HG03135 (cell line): ENCODE measurements around the gene RALGAPB.

Source experiments
- ATAC-seq: cut with Tn5 transposase; IDR thresholded peaks from one replicate; pipeline ENCODE4 v1.9.1; 2021; ENCODE audit warnings: mild to moderate bottlenecking, moderate library complexity; ENCODE audit not compliant: unreplicated experiment

The RALGAPB gene

DNA sequence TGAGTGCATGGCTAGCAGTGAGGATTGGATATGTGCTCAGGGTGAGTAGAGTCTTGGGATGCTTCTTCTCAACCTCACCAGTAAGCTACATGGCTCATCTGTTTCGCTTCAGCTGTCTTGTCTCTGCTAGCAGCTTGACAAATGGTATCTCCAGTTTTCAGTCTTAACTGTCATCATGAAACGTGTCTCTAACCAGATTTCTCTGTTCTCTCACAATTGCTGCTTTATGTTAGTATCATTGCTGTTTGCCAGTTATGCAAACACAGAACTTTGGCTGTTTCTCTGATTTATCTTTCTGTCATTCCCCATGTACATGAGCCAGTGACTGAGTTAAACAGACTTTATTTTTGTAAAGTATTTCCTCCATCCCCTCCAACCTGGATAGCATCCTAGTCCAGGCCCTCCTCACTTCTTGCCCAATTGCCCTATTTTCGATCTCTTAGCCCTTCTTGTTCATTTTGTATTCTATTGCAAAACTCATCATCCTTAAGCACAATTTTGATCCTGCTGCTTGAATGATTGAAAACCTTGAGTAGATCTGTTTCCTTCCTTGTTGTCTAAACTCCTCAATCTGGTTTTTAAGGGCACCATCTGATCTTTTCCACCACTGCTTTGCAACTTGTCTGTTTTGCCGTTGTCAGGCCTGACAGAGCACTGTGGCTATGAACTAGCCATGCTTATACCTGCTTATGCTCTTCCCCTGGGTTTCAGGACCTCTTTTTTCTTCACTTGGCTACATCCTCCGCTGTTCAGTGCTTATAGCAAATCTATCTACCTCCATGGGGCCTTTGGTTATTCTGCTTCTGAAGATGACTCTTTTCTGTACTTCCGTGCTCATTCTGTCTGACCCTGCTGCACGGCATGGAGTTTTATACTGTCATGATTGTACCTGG lies 70.6 kb downstream of the RALGAPB start:
- ATAC-seq, result no peak

DNA sequence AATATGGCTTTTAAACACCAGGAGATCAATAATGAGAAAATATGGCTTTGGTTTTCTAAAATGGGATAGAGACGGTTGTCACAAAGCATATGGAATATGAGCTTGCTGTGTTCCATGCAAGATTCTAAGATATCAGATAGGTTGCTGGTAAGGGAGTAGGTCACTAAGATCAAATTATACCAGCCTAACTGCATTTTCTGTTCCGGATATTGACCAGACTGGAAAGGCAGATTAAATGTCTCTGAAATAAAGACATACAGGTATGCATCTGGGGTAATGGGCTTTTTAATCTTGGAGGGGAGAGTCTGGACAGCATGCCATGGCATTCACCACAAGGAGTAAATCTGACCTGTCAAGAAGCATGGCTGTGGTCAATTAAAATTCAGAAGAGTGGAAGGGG lies 73.1 kb downstream of the RALGAPB start:
- ATAC-seq, result no peak

DNA sequence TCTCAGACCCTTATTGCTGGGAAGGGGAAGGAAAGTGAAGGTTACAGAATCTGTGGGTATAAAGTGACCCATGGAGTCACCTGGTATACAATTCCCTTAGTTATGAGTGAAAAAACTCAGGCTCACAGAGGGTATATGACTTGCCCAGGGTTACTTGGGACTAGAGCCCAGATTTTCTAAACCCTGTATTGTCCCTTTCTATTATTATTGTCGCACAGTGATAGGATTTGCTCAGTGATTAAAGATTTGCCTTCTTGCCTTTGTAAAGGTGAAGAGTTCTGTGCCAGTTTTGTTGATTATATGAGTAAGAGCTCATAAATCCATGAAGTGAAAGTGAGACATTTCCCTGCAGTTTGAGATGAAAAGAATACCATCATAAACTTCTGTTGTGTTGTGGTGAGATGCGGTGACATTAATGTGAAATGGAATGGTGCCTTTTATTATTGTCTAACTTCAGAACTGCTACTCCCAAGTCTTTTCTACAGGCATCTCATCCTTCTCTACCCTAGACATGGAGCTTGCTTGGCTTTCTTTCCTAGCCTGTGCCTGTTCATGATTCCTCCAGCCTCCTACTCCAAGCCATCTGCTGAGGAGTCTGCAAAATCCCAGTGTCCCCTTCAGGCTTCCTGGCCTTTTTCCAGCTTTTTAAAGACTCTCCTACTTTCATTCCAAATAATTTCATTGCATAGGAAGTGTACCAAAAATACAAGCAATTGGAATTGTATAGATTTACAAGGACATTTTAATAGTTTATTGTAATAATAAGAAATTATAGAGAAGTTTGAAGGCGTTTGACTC lies 74.8 kb downstream of the RALGAPB start:
- ATAC-seq, result no peak

DNA sequence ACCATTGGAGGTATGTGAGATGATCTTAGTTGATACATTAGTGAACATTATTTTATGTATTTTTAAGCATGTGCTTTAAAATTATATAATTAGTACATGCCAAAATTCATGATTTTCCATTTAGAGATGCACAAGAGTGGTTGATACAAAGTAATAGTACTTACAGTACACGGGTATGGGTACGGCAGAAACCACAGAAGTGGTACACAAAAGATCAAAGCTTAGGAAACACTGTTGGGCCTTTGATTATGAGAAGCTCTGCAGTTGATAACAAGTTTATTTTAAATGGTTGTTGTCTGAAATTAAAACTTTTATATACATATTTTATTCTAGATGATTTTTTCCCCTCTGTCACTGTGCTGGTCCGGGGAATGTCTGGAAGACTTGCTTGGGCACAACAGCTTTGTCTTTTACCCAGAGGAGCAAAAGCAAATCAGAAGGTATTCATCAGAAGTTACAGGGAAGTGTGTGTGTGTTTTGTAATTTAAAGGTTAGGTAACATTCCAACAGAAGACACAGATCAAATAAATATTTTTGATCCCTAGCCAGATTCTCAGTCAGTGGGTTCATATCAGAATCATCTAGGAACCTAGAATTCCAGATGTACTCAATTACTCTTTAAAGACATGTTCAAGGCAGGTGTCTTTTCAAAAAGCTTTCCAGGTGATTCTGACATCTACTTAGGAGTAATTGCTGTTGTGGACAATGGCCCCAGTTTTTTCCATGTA lies 75.9 kb downstream of the RALGAPB start:
- no peak for ATAC-seq

DNA sequence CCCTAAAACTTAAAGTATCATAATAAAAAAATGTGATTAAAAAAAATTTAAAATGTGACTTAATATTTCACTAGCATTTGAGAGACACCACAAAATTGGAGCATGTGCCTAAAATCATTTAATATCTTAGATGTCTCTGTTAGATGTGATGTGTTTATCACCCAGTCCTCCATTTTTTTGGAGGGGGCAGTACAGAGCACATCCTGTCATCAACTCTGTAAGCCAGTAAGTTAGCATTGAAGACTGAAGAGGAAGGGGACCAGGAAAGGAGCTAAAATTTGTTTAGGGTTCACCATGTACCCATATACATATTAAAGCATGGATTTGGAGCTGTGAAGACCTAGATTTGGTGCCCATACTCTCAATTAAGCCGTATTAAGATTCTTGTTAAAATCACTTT lies 77.6 kb downstream of the RALGAPB start:
- ATAC-seq, result no peak

DNA sequence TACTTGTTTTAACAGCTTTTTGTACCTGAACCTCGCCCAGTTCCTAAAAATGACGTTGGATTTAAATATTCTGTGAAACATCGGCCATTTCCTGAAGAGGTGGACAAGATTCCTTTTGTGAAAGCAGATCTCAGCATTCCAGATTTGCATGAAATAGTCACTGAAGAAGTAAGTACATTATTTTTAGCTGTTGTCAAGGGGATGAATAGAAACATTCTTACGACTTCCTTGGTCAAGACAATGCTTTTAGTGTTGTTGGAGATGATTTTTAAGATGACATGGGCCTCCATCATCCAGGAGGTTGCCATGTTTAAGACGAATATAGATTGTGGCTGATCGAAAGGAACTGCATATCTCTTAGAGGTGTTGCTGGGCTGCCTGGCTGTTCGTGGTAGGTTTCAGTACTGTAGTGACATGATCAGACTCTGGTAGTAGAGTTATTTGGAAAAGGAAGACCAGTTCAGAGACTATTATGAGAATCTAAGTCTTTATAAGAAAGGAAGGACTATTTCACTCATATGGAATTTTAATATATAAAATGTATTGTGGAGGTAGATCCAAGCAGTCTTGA lies 78.5 kb downstream of the RALGAPB start:
- ATAC-seq, result no peak

DNA sequence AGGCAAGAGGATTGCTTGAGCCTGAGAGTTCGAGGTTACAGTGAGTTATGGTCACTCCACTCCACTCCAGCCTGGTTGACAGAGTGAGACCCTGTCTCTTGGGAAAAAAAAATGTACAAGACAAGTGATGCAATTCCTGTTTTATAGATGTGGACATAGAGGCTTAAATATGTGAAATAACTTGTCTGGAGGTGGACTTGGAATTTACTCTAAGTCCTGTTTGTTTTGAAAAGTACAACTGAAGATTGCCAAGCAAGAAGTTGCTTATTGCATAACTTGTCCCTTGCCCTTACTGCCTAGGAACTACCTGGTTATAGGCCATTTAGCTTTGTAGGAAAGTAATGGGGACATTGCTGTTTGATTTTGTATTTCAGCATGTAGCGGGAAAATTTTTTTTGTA lies 82.3 kb downstream of the RALGAPB start:
- ATAC-seq, result no peak

DNA sequence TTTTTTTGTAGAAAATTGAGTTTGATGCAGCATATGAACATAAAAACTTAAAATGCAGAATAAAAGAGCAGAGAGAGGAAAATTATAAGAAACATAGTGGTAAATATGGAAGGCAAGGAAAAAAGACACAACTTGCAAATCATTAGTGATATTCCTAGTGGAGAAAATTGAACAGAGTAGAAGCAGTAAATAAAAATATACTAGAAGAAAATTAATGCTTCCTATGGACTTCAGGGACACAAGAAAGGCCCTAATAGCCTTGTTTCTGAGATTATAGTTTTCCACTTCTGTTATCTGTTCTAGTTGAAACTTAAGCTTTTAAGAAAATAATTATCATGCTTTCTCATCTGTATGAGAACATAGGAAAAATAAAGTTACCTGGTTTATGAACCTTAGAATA lies 82.8 kb downstream of the RALGAPB start:
- no peak for ATAC-seq

DNA sequence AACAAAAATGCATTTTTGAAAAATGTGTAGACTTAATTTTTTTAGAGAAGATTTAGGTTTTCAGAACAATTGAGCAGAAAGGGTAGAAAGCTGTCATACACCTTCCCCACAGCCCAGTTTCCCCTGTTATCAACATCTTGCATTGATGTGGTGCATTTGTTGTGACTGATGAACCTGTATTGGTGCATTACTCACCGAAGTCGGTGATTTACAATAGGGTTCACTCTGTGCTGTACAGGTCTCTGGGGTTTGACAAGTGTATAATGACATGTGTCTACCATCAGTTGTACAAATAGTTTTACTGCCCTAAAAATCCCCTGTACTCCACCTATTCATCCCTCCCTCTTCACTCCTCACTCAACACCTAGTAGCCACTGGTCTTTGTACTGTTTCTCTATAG lies 84.5 kb downstream of the RALGAPB start:
- ATAC-seq, result no peak

DNA sequence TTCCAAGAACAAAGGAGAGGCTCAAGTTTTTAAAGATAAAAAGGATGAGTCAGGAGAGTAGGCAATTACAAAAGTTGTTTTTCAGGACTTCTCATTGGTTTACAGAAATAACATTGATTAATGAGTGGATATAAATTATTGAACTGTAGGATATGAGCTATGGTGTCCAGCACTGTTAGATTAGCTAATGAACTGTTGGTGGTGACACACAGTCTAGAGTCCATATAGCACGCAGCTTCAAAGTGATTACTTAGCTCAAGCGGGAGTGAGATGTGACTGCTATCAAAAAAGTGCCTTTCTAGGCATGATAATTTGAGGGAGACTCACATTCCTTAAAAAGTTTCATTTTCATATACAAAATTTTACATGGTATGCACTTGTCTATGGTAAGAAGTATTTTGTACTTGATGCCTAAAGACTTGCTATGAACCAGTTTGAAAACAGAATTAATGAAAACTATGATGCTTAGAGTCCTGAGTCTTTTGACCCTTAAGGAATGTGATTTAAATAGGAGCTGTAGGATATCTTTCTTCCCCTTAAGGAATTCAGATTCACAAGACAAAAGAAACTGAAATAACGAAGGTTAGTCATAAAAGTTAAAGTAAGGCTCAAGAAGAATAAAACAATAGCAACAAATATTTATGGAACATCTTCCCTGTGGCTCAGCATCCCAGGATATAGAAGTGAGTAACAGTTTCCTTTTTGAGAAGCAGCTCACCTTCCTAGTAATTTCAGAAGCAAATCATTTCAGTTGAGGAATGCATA lies 86.1 kb downstream of the RALGAPB start:
- ATAC-seq, result no peak

DNA sequence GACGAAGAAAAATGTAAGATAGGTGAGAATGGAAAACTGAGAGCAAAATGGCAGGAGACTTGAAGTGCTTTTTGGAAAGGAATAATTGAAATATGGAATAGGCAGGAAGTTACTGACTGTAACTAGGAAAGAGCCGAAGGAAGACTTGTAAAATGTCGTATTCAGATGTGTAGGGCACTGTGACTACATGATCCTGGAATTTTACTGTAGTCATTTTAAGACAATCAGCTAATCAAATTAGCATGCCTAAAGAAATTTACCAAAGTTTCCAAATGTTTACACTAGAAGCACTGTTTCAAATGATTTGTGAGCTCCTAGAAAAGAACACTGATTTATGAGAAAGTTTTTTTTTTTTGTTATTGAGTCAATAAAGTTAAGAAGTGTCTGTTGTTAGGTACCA lies 87.1 kb downstream of the RALGAPB start:
- no peak for ATAC-seq

DNA sequence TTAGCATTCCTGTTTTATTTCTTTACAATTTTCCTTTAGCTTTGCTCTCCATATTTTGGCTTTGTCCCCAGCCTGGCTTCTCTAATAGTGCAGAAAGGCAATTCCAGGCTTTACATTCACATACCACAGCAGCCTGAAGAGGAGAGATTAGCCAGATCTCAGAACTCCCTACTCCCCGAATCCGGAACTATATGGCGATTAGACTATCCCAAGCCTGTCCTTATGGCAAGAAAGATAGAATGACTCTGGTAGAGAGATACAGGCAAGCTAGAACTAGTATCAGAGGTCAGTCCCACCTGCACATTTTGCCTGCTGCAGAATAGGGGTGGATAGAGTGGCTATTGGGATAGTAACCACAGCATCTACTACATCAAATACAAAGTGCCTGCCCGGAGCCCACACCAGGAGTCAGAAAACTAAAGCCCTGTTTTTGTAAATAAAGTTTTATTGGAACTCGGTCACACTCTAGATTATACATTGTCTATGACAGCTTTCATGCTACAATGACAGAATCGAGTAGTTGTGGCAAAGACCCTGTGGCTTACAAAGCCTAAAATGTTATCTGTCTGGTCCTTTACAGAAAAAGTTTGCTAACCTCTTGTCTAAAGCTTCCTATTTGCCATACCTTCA lies 91.3 kb downstream of the RALGAPB start:
- ATAC-seq, result no peak

DNA sequence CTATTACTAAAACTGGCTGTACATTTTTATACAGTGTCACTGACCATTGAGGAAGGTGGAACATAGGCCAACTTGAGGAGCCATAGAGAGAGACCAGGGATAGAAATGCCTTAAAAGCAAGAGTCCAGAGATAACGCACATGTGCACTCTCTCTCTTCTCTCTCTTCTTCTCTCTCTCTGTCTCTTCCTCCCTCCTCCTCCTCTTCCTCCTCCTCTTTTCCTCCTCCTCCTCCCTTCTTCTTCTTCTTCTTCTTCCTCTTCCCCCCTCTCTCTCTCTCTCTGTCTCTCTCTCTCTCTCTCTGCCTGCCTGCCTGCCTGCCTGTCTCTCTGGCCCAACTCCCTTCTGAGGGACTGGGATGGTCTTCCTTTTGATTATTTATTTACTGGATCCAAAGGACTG lies 92.0 kb downstream of the RALGAPB start:
- no peak for ATAC-seq

DNA sequence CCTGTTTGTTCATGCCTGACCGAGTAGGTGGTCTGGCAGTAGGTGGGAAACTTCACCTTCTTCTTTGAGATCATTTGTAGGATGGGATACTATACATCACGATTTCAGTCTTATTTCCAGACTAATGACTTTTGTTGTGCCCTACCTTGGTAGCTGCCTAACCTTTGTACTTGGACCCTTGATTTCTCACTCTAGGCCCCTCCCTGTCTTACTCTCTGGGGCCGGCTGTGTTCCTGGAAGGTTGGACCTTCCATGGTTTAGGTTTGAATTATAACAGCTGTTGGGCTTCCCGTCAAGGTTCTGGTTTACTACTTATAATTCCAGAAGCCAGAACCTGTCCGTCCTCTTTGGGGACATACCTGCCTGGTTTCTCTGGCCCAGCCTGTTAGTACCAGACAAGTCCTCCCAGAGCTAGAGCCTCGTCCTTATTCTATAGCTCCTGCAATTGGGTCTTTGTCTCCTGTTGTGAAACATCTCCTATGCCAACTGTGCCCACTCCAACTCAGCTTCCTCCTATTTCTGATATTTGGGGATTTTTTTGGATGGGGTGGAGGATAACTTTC lies 93.5 kb downstream of the RALGAPB start:
- ATAC-seq, result no peak

DNA sequence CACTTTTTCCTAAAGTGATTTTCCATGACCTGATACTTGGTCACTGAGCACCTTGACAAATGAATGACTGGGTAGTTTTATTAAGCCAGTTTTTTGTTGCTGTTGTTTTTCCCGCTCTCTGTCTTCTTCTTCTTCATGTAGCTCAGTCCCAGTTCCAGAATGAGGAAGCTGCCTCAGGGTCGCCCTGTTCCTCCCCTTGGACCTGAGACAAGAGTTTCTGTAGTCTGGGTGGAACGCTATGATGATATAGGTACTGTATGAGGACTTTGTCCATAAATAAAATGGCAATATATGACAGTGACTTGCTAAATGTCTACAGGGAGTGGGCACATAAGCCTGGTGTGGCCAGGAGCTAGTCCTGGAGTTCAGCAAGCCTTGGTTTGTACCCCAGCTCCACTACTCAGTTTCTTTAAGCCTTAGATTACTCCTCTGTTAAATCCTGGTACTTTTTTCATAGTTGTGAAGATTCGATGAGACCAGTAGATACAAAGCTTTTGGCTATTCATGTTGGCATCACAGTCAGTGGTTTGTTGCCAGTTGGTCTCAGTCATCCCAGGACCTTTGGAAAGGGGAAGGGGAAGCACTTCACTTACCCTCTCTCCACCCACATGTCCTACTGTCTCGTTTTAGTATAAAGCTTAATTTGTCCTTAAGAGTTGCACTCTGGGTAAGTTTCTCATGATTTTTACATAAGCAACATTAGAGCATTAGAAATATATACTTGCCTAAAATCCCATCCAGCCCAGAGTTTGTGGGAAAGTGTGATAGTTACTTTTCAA lies 97.3 kb downstream of the RALGAPB start:
- ATAC-seq, result no peak

DNA sequence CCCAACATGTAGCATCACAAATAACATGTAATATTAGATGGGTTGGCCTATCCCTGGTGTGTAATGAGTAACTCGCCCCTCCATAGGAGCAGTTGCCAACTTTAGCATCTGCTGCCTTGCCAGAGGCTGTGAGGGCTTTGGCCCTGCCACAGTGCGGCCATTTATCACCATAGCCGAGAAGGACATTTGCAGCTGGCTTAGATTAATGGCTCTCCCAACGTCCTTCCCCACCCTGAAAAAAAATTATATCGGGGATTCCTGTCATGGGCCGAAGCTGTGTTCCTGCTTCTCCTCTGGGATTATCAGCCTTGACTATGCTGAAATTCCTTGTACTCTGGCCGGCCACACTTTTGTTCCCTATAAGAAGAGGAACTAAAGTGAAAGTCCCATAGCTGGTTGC lies 100.8 kb downstream of the RALGAPB start:
- ATAC-seq, result no peak

DNA sequence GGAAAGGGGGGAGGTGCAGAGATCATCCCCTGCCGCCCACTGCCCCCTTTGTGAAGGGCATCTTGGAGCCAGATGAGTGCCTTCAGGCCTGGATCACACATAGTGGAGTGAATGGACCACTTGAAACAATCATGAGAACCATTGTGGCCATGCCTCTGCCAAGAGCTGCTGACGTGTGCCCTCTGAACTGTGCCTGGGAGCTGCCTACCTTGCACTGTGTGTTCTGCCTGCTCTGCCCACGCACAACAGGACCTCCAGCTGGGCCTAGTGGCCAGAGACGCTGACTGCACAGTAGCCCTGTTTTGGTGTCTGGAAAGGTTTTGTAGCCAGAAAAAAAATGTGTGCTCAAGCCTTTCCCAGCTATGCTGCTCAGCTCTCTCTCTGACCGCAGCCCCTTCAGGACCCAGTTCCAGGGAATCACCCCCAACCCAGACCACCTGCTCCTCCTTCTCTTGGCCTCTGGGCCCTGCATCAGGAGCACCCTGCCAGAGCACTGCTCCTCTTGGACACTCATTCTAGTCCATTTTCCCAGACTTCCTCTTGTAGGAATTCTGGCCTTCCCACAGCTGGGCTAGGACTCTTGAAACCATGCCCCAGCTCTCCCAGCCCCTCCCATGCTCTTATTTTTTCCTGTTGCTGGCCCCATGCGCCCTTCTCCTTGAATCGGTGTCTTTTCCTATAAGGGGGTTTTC lies 106.7 kb downstream of the RALGAPB start:
- ATAC-seq, result no peak

DNA sequence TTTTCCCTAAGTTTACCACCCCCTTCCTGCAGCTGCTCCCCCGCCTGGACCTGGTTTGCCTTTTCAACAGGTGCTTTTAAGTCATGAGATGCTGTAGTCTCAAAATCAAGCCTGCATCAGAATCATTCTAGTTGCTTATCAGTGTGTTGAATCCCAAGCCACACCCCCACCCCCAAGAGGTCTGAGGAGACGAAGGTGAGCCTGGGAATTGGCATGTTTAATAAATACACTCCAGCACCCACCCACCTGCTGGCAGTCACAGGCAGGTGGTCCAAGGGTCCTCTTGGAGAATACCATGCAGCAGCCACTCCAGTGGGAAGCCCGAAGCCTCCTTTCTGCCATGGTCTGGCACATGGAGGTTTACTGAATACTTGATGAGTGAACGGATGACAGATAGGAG lies 107.3 kb downstream of the RALGAPB start:
- no peak for ATAC-seq
